ENCODE data around the gene PPP1R37.

Gene PPP1R37

GRCh38 chr19:45164577-45165335, 71.8 kb downstream of the PPP1R37 start:
- DNase-seq, result no peak

- DNase-seq, result no peak
These were observed 73.8 kb downstream of the PPP1R37 start for GRCh38 chr19:45166723-45167252.

GRCh38 chr19:45168767-45169351, 75.9 kb downstream of the PPP1R37 start:
- no peak for DNase-seq

- no peak for DNase-seq
These were observed 76.6 kb downstream of the PPP1R37 start for GRCh38 chr19:45169602-45170001.

- DNase-seq, result no peak
These were observed 77.4 kb downstream of the PPP1R37 start for GRCh38 chr19:45170146-45171106.

GRCh38 chr19:45171211-45171623, 78.2 kb downstream of the PPP1R37 start:
- DNase-seq, result no peak

- no peak for DNase-seq
These were observed 79.2 kb downstream of the PPP1R37 start for GRCh38 chr19:45172173-45172572.

GRCh38 chr19:45172611-45173208, 79.7 kb downstream of the PPP1R37 start:
- no peak for DNase-seq

- DNase-seq, result no peak
These were observed 80.8 kb downstream of the PPP1R37 start for GRCh38 chr19:45173816-45174215.

- DNase-seq, result no peak
These were observed 82.8 kb downstream of the PPP1R37 start for GRCh38 chr19:45175515-45176345.

GRCh38 chr19:45177817-45178261, 84.9 kb downstream of the PPP1R37 start, which contains the start of gene TRAPPC6A:
Gene TRAPPC6A, minus strand, starts transcription at chr19:45178237. Its CDS starts 19 bp downstream, at chr19:45178218.
- DNase-seq, result peak in 2 of 58 donors; percentile 57 to 62

- DNase-seq, result peak; percentile 93 to 100 (median 100)
These were observed 85.5 kb downstream of the PPP1R37 start, which contains the start of gene BLOC1S3 for GRCh38 chr19:45178262-45179071. Gene BLOC1S3, plus strand, starts transcription at chr19:45178784. Its CDS starts 513 bp downstream, at chr19:45179297.

- DNase-seq, result peak in 10 of 58 donors; percentile 18 to 50 (median 24)
These were observed 86.3 kb downstream of the PPP1R37 start for GRCh38 chr19:45179072-45179891.

- no peak for DNase-seq
These were observed 87.0 kb downstream of the PPP1R37 start for GRCh38 chr19:45179892-45180370.

- no peak for DNase-seq
These were observed 88.0 kb downstream of the PPP1R37 start for GRCh38 chr19:45180936-45181335.

- no peak for DNase-seq
These were observed 89.8 kb downstream of the PPP1R37 start for GRCh38 chr19:45182758-45183157.

- DNase-seq, result no peak
These were observed 91.1 kb downstream of the PPP1R37 start for GRCh38 chr19:45184115-45184514.
